Common myeloid progenitor, CD34-positive (primary cell): ENCODE data around the gene CBFA2T3.

Experiments used
- CTCF ChIA-PET: fragments of 350-600 bp; sonication (Branson Sonifier 250); formaldehyde crosslinking; loops from one replicate; lab custom pipeline; 2021; ENCODE audit warnings: antibody characterized with exemption; lab: Charles Lee
- POLR2A ChIA-PET: fragments of 350-600 bp; sonication (Branson Sonifier 250); formaldehyde crosslinking; loops from one replicate; lab custom pipeline; 2021; ENCODE audit warnings: antibody characterized with exemption; lab: Charles Lee
- DNase-seq, 3 donors: peaks; one replicate each; pipeline versions ENCODE4 v3.0.0 to v3.0.0-alpha.2; 2013
- H3K27ac ChIP-seq, 2 experiments: 1 replicate in 1 of 2; 2 replicates in 1 of 2; pipeline ENCODE4 v1.7.0; 2013; ENCODE audit warnings: inconsistent platforms in 2 of 2, low read length in 2 of 2, mild to moderate bottlenecking in 2 of 2, low read depth in 1 of 2, moderate library complexity in 1 of 2; ENCODE audit not compliant: severe bottlenecking in 2 of 2, insufficient read depth in 1 of 2, poor library complexity in 1 of 2
- H3K27me3 ChIP-seq, 5 experiments: replicated peaks in 2 of 5; 1 replicate in 3 of 5; 2 replicates in 2 of 5; pipeline versions ENCODE4 v1.6.1 to v1.7.0; 2013; ENCODE audit warnings: low read length in 4 of 5, mild to moderate bottlenecking in 2 of 5, moderate library complexity in 2 of 5, inconsistent platforms in 1 of 5; ENCODE audit not compliant: insufficient read depth in 5 of 5, control insufficient read depth in 4 of 5
- H3K36me3 ChIP-seq, 4 experiments: 1 replicate in 2 of 4; 2 replicates in 2 of 4; pipeline versions ENCODE4 v1.6.1 to v1.7.0; 2013; ENCODE audit warnings: low read length in 3 of 4, control low read depth in 1 of 4, mild to moderate bottlenecking in 1 of 4; ENCODE audit not compliant: control insufficient read depth in 4 of 4, insufficient read depth in 4 of 4
- H3K4me1 ChIP-seq, 4 experiments: 1 replicate in 3 of 4; 2 replicates in 1 of 4; pipeline versions ENCODE4 v1.6.1 to v1.7.1; 2013; ENCODE audit warnings: low read length in 3 of 4, mild to moderate bottlenecking in 3 of 4, control low read depth in 1 of 4, inconsistent platforms in 1 of 4, moderate library complexity in 1 of 4; ENCODE audit not compliant: control insufficient read depth in 4 of 4, insufficient read depth in 4 of 4; ENCODE audit errors: control extremely low read depth in 1 of 4
- H3K4me3 ChIP-seq, 7 experiments: 1 replicate in 4 of 7; 2 replicates in 3 of 7; pipeline versions ENCODE4 v1.5.1 to v1.7.0; 2013; ENCODE audit warnings: mild to moderate bottlenecking in 7 of 7, low read length in 6 of 7, moderate library complexity in 6 of 7, inconsistent platforms in 2 of 7, low read depth in 2 of 7, control low read depth in 1 of 7; ENCODE audit not compliant: insufficient read depth in 4 of 7, control insufficient read depth in 1 of 7; ENCODE audit errors: extremely low read depth in 1 of 7
- H3K9me3 ChIP-seq, 5 experiments: 1 replicate in 4 of 5; 2 replicates in 1 of 5; pipeline versions ENCODE4 v1.6.1 to v1.7.1; 2013; ENCODE audit warnings: low read length in 4 of 5, mild to moderate bottlenecking in 2 of 5, inconsistent platforms in 1 of 5, low read depth in 1 of 5, moderate library complexity in 1 of 5; ENCODE audit not compliant: control insufficient read depth in 4 of 5, insufficient read depth in 2 of 5; ENCODE audit errors: control extremely low read depth in 1 of 5
- WGBS: methylation state at CpG from one replicate; pipeline ENCODE4 v1.1.5; 2013; ENCODE audit not compliant: insufficient coverage; 5-methylcytosine and 5-hydroxymethylcytosine counted together

The CBFA2T3 gene

GRCh38 chr16:89006036-89006752 lies 29.2 kb upstream of the CBFA2T3 start:
- H3K27me3 ChIP-seq = no peaks in the 10 kb centered on the region
- peaks cover 0 to 34% (median 23%) of the 10 kb centered on the region in 4 experiments for H3K4me1 ChIP-seq
- no peak overlapping the region for H3K4me3 ChIP-seq
- 95% methylated on average over 23 of the region's 24 CpGs for WGBS
- no peaks in the 10 kb centered on the region for H3K36me3 ChIP-seq
- H3K9me3 ChIP-seq = peaks cover 0 to 7% (median 1%) of the 10 kb centered on the region in 5 experiments
- DNase-seq = no peak
- POLR2A ChIA-PET = no interaction called here
- CTCF ChIA-PET = interaction anchor here (2.6 kb wide), 1 partner anchor 28 kb away, joined by 10 read pairs; no protein-coding TSS in a partner anchor
- no peak overlapping the region for H3K27ac ChIP-seq

DNA sequence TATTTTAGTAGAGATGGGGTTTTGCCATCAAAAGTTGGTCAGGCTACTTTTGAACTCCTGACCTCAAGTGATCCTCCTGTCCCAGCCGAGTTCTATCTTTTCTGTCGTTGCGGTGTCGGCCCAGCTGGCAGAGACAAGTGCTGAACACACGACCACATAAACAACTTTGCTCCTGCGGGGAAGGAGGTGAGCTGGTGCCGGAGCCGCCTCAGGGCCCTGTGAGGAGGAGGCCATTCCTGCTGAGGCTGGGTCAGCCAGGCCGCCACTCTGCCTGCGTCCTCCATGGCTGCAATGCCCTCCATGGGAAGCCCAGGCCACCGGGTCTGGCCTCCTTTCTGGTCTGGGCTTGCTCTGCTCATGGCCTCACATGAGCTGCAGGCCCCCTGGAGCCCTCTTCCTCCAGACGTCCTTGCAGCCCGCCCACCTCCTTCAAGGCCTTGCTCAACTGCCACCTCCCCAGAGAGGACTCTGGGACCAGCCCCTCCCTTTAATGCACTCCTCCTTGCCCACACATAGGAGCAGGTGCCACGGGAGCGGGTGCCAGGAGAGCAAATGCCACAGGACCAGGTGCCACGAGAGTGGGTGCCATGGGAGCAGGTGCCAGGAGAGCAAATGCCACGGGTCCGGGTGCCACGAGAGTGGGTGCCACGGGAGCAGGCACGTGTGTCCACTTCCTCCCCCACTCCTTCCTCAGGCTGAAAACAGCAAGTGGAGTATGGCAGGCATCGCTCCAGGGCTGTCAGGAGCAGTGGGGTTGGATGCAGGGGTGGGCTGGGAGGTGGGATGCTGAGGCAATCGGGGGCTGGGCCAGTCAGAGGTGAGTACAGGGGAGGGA lies 28.4 kb upstream of the CBFA2T3 start:
- Histone ChIP-seq H3K27me3 (no peaks in the 10 kb centered on the region), H3K27ac (no peak overlapping the region), H3K36me3 (no peaks in the 10 kb centered on the region), H3K4me3 (no peak overlapping the region), H3K9me3 (peaks cover 0 to 15% (median 8%) of the 10 kb centered on the region in 5 experiments), H3K4me1 (peaks cover 0 to 34% (median 23%) of the 10 kb centered on the region in 4 experiments)
- CTCF ChIA-PET = interaction anchor here (0.7 to 2.6 kb wide), 3 partner anchors 27 to 46 kb away, joined by 3 to 10 read pairs (median 3); partner anchors contain the start of gene CBFA2T3
- POLR2A ChIA-PET = interaction anchor here (3.9 kb wide), 1 partner anchor 28 kb away, joined by 72 read pairs; the partner anchor contains the start of gene CBFA2T3
- no peak for DNase-seq
- 93% methylated on average over 14 of the region's 23 CpGs for WGBS

DNA sequence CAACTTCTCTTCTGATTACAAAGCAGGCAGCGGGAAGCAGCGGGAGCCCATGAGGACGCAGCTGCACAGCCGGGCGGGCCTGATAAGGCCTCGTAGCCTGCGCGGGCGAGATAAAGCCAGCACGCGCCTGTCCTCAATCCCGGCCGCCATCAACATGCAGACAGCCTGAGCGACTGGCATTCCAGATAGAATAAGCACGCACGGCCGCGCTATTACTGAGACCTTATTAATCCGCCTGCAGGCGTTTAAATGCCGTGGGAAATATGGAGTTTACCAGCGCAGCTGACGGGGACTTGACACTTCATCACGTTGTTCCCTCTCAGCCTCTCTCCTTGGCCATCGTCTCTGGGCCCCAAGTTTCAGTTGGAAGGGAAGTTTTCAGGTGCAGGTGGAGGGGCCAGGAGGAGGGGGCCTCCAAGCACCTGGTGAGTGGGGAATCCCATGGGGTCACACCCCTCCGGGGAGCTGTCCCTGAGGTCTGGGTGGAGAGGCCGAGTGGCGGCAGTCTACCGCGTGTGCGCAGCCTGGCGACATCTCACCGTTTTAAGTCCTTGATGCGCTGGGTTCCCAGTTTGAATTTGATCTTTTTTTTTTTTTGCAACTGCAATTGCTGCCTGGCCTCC lies 27.3 kb upstream of the CBFA2T3 start:
- Histone ChIP-seq H3K27me3 (no peaks in the 10 kb centered on the region), H3K36me3 (no peaks in the 10 kb centered on the region), H3K27ac (peak overlapping the region; percentile 33 to 75), H3K9me3 (peaks cover 0 to 15% (median 9%) of the 10 kb centered on the region in 5 experiments), H3K4me3 (peak overlapping the region in 3 of 7 experiments; percentile 36 to 61 (median 53)), H3K4me1 (peaks cover 0 to 34% (median 23%) of the 10 kb centered on the region in 4 experiments)
- DNase-seq = peak; percentile 97 to 99 (median 98)
- WGBS = 3% methylated on average over 27 of the region's 34 CpGs
- POLR2A ChIA-PET = interaction anchor here (1.0 to 3.9 kb wide), 4 partner anchors 12 to 36 kb away, joined by 3 to 72 read pairs (median 8); partner anchors contain the start of gene CBFA2T3
- CTCF ChIA-PET = interaction anchor here (0.9 to 2.6 kb wide), 3 partner anchors 26 to 150 kb away, joined by 3 to 10 read pairs (median 3); partner anchors contain the start of gene CBFA2T3

DNA sequence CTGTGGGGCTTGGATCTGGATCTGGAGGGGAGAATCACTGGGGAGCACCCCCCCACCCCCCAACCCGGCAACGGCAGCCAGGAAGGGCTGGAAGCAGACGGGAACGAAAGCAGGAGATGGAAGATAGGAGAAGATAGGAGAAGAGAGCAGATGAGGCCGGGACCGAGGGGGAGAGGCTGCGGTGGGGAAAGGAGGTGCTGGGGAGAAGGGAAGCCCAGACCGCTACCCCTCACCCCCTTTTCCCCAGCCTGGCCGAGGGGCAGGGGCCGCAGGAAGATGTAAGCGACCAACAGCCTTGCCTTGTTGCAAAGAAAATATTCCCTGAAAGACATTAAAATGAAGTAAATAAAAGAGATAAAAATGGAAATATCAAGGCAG lies 26.8 kb upstream of the CBFA2T3 start:
- ChIA-PET POLR2A (interaction anchor here (1.0 to 3.9 kb wide), 4 partner anchors 11 to 36 kb away, joined by 3 to 72 read pairs (median 8); partner anchors contain the start of gene CBFA2T3), CTCF (interaction anchor here (1.3 to 2.6 kb wide), 3 partner anchors 11 to 27 kb away, joined by 3 to 10 read pairs (median 7); partner anchors contain the start of gene CBFA2T3)
- DNase-seq = no peak
- no CpG with 5 or more reads among the region's 11 CpGs for whole genome bisulfite sequencing
- Histone ChIP-seq H3K9me3 (peaks cover 0 to 18% (median 9%) of the 10 kb centered on the region in 5 experiments), H3K4me3 (peak overlapping the region in 3 of 7 experiments; percentile 36 to 61 (median 36)), H3K36me3 (no peaks in the 10 kb centered on the region), H3K27me3 (no peaks in the 10 kb centered on the region), H3K27ac (peak overlapping the region in 1 of 2 experiments; percentile 75), H3K4me1 (peaks cover 0 to 34% (median 23%) of the 10 kb centered on the region in 4 experiments)

DNA sequence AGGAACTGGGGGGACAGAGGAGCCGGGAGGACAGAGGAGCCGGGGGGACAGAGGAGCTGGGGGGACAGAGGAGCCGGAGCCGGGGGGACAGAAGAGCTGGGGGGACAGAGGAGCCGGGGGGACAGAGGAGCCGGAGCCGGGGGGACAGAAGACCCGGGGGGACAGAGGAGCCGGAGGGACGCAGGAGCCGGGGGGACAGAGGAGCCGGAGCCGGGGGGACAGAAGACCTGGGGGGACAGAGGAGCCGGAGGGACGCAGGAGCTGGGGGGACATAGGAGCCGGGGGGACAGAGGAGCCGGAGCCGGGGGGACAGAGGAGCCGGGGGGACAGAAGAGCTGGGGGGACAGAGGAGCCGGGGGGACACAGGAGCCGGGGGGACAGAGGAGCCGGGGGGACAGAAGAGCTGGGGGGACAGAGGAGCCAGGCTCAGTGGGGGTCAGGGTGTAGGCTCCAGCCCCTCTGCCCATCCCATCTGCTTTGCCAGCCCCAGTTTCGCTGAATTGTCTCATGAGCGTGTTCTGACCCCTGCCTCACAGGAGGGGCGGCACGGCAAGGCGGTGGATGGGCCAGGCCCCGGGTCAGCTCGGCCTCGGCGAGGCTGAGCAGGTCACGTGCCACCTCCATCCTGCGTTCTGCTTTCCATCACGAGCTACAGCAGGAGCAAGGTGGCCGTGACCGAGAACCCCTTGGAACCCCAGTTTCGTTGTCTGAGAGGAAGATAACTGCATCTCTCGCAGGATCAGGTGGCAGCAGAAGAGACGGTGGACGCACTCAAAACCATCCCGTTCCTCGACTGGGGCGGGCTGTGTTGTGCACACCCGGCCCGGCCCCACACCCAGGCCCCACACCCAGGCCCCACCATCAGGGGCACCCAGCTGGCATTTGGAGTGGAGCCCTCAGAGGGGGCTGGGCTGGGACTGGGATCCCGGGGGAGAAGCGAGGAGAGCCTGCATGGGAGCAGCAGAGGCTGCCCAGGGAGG lies 26.1 kb upstream of the CBFA2T3 start:
- Histone ChIP-seq H3K27ac (peak overlapping the region in 1 of 2 experiments; percentile 75), H3K36me3 (no peaks in the 10 kb centered on the region), H3K4me1 (peaks cover 0 to 34% (median 23%) of the 10 kb centered on the region in 4 experiments), H3K4me3 (peak overlapping the region in 3 of 7 experiments; percentile 36 to 61 (median 36)), H3K9me3 (peaks cover 0 to 25% (median 10%) of the 10 kb centered on the region in 5 experiments), H3K27me3 (no peaks in the 10 kb centered on the region)
- 54% methylated on average over 22 of the region's 47 CpGs for WGBS
- ChIA-PET CTCF (interaction anchor here (0.5 to 2.3 kb wide), 4 partner anchors 10 to 37 kb away, joined by 3 to 9 read pairs (median 5); no protein-coding TSS in a partner anchor), POLR2A (interaction anchor here (1.2 to 3.9 kb wide), 3 partner anchors 11 to 29 kb away, joined by 5 to 72 read pairs (median 10); partner anchors contain the start of gene CBFA2T3)
- DNase-seq = peak in 2 of 3 donors; percentile 47 to 67
